ENCODE results near the gene OTUB2. TPM values are rescaled to one million over a fixed set of nuclear protein-coding genes. Genes with fewer than 3 reads are reported as not detected.
A peak's percentile ranks its signal among the peaks of the same experiment; 100 is the strongest.

The OTUB2 gene
- total RNA-seq, 4 donors from 2014 or later = 0.21 to 0.66 (median 0.60) TPM; not detected in 1

DNA sequence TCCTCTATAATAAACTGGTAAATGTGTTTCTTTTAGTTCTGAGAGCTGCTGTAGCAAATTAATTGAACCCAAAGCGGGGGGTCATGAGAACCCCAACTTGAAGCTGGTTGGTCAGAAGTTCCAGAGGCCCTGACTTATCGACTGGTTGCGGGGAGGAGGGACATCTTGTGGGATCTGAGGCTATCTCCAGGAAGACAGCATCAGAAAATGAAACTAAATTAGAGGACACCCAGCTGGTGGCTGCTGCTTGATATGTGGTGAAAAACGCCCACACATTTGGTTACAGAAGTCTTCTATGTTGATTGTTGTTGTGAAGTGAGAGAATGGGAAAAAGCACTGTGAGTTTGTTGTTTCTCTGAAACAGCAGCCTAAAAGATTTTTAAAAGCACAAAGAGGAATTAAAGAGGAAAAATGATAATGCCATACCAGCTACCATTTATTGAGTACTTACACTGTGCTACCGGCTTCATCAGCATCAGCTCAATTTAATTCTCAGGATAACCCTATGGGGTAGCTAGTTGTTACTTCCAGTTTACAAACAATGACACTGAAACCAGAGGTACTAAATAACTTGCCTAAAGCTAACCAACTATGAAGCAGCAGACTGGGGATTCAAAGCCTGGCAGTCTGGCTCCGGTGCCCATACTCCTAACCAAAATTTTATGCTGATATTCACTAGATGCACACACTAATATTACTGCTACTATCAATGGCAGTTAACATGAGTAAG lies 30.6 kb downstream of the OTUB2 start:
- DNase-seq (ENCODE audit: low spot score in 2 of 2) = no peak
- Histone ChIP-seq H3K27ac (peak overlapping the region in 3 of 4 donors; percentile 44 to 65 (median 60)), H3K36me3 (peaks cover 0 to 99% (median 41%) of the 10 kb centered on the region in 3 donors), H3K4me3 (no peak overlapping the region), H3K9me3 (no peaks in the 10 kb centered on the region), H3K4me1 (peaks cover 0 to 39% (median 5%) of the 10 kb centered on the region in 4 donors), H3K27me3 (no peaks in the 10 kb centered on the region)
- WGBS, 2 donors = 59 to 60% methylated on average over 6 of the region's 6 CpGs
- TF ChIP-seq EP300 (IDR thresholded peaks at IDR 0.05) (no peak), POLR2A (IDR thresholded peaks at IDR 0.05) (no peak)
- TF ChIP-seq, protein P1, sequence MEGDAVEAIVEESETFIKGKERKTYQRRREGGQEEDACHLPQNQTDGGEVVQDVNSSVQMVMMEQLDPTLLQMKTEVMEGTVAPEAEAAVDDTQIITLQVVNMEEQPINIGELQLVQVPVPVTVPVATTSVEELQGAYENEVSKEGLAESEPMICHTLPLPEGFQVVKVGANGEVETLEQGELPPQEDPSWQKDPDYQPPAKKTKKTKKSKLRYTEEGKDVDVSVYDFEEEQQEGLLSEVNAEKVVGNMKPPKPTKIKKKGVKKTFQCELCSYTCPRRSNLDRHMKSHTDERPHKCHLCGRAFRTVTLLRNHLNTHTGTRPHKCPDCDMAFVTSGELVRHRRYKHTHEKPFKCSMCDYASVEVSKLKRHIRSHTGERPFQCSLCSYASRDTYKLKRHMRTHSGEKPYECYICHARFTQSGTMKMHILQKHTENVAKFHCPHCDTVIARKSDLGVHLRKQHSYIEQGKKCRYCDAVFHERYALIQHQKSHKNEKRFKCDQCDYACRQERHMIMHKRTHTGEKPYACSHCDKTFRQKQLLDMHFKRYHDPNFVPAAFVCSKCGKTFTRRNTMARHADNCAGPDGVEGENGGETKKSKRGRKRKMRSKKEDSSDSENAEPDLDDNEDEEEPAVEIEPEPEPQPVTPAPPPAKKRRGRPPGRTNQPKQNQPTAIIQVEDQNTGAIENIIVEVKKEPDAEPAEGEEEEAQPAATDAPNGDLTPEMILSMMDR (IDR thresholded peaks at IDR 0.05) = no peak

DNA sequence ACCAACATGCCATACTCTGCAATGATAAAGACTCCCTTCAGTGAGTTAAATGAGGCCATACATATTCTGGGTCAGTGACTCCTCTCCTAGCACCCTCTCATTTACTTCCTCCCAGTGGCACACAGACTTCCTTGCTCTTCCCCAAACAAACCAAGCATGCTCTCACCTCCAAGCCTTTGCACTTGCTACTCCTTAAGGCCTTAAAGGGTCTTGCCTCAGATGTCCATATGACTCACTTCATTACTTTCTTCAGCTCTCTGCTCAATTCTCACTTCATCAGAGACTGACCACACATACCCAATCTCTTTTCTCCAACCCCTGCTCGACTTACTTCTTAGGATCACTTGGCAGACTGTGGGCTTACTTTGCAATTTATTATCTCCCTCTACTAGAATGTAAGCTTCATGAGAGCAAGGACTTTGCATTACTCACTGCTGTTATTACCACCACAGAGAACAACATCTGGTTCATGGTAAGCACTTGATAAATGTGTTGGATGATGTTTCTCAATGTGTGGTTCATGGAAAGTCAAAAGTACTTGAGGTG lies 32.1 kb downstream of the OTUB2 start:
- Histone ChIP-seq H3K4me1 (peaks cover 0 to 50% (median 8%) of the 10 kb centered on the region in 4 donors), H3K9me3 (no peaks in the 10 kb centered on the region), H3K36me3 (peaks cover 0 to 95% (median 41%) of the 10 kb centered on the region in 3 donors), H3K27ac (no peak overlapping the region), H3K4me3 (no peak overlapping the region), H3K27me3 (no peaks in the 10 kb centered on the region)
- no peak for TF ChIP-seq POLR2A (IDR thresholded peaks at IDR 0.05)
- TF ChIP-seq EP300 (IDR thresholded peaks at IDR 0.05) = no peak
- TF ChIP-seq, protein P1 (IDR thresholded peaks at IDR 0.05) = no peak
- no peak for DNase-seq (ENCODE audit: low spot score in 2 of 2)
- WGBS, 2 donors = 84 to 93% methylated on average over 1 of the region's 1 CpG

DNA sequence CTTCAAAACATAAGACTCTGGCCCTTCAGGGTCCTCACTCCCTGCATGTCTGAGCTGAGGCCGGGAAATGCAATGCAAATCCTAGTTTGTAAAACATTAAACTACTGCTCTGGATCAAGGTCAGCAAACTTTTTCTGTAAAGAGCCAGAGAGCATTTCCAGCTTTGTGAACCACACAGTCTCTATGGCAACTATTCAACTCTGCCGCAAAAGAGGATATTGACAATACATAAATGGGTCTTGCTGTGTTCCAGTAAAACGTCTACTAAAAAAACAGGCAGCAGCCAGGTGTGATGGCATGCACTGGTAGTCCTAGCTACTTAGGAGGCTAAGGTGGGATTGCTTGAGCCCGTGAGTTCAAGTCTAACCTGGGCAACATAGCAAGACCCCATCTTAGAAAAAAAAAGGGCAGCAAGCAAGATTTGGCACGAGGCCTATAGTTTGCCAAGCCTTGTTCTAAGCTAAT lies 32.6 kb downstream of the OTUB2 start:
- TF ChIP-seq EP300 (IDR thresholded peaks at IDR 0.05) = no peak
- TF ChIP-seq POLR2A (IDR thresholded peaks at IDR 0.05) = no peak
- TF ChIP-seq, protein P1 (IDR thresholded peaks at IDR 0.05) = no peak
- Histone ChIP-seq H3K36me3 (peaks cover 0 to 97% (median 41%) of the 10 kb centered on the region in 3 donors), H3K4me3 (no peak overlapping the region), H3K9me3 (no peaks in the 10 kb centered on the region), H3K27me3 (no peaks in the 10 kb centered on the region), H3K27ac (no peak overlapping the region), H3K4me1 (peaks cover 0 to 54% (median 8%) of the 10 kb centered on the region in 4 donors)
- 65 to 69% methylated on average over 5 of the region's 5 CpGs for WGBS, 2 donors
- no peak for DNase-seq (ENCODE audit: low spot score in 2 of 2)

DNA sequence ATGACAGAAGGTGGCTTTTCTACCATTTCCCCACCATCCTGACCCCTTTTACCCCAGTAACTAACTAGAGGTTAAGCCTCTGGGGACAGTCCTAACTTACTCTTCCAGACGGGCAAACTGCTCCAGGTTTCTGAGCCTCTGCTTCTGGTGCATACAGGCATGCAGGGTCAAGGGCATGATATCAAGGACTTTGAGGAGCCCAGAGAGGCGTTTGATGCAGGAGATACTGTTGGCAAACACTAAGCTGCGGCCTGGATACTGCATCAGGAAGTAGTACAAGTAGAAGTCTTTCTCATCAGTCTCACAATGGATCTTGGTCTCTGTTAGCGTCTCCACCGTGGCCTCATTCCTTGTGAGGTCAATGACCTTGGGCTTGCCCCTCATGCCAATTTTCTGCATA lies 33.9 kb downstream of the OTUB2 start:
- 51% methylated on average over 5 of the region's 5 CpGs for WGBS, 2 donors
- no peaks in the 10 kb centered on the region for H3K9me3 ChIP-seq
- H3K27me3 ChIP-seq = no peaks in the 10 kb centered on the region
- no peak for TF ChIP-seq POLR2A (IDR thresholded peaks at IDR 0.05)
- TF ChIP-seq EP300 (IDR thresholded peaks at IDR 0.05) = no peak
- TF ChIP-seq, protein P1 (IDR thresholded peaks at IDR 0.05) = no peak
- peaks cover 0 to 55% (median 8%) of the 10 kb centered on the region in 4 donors for H3K4me1 ChIP-seq
- peaks cover 0 to 93% (median 28%) of the 10 kb centered on the region in 3 donors for H3K36me3 ChIP-seq
- no peak for DNase-seq (ENCODE audit: low spot score in 2 of 2)
- H3K27ac ChIP-seq = no peak overlapping the region
- no peak overlapping the region for H3K4me3 ChIP-seq

DNA sequence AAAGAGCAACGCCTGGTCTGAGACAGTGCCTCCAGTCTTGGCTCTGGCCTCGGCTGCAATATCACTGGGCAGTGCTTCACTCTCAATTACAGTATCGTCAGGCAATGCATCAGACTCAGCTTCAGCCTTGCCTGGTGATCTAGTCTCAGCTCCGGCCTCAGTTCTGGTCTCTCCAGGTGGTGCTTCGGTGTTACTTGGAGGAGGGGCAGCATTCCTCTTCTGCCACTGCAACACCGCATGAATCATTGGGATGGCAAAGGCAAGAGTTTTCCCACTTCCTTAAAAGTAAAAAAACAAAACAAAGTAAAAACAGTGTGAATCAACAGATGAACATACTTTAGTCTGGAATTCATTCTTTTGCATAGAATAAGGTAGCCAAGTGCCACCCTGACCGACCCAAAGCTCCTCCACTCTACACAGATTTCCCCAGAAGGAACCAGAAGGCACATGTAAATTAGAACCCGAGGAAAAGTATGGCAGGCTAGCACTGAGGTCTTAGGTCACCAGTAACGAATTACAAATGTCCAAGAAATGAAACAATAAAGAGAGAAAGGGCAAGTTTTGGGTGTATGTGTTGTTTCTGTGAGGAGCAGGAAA lies 36.3 kb downstream of the OTUB2 start:
- WGBS, 2 donors = 68 to 72% methylated on average over 9 of the region's 9 CpGs
- H3K36me3 ChIP-seq = peaks cover 0 to 76% (median 20%) of the 10 kb centered on the region in 3 donors
- TF ChIP-seq POLR2A (IDR thresholded peaks at IDR 0.05) = no peak
- H3K27ac ChIP-seq = no peak overlapping the region
- H3K4me1 ChIP-seq = peaks cover 0 to 71% (median 8%) of the 10 kb centered on the region in 4 donors
- no peaks in the 10 kb centered on the region for H3K27me3 ChIP-seq
- H3K4me3 ChIP-seq = no peak overlapping the region
- peaks cover 0 to 4% (median 0%) of the 10 kb centered on the region in 4 donors for H3K9me3 ChIP-seq
- no peak for DNase-seq (ENCODE audit: low spot score in 2 of 2)
